Fibroblast of lung (primary cell): ENCODE results near the gene CREB3.

Source experiments
- EZH2 ChIP-seq: IDR thresholded peaks from 2 replicates; pipeline ENCODE4 v1.5.1; 2012; ENCODE audit warnings: low read length, control low read depth, mild to moderate bottlenecking; ENCODE audit errors: missing control alignments
- TF ChIP-seq, protein P1 (sequence below), 2 donors: IDR thresholded peaks in 1 of 2; conservative IDR thresholded peaks in 1 of 2; 1 replicate in 1 of 2; 2 replicates in 1 of 2; pipeline ENCODE4 v1.5.1; 2011 to 2012; ENCODE audit warnings: low read length in 2 of 2, control low read depth in 1 of 2, inconsistent platforms in 1 of 2, low read depth in 1 of 2, mild to moderate bottlenecking in 1 of 2

DNA sequence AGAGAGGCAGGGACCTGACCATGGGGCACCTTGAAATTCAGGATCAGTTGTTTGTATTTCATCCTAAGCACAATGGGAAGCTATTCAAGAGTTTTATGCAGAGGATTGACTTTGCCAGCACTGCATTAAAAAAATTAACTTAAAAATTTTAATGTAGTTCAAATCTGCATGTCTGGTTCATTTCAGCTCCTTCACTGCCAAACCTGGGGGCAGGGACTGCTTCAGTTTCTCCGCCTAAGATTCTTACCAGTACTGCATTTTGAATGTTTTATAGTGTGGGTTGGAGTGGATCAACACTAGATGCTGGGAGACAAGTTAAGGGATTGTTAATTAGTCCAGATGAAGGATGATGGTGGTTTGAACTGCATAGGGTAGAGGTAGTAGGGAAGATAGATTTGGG is 37.3 kb downstream of the CREB3 start:
- TF ChIP-seq, protein P1, sequence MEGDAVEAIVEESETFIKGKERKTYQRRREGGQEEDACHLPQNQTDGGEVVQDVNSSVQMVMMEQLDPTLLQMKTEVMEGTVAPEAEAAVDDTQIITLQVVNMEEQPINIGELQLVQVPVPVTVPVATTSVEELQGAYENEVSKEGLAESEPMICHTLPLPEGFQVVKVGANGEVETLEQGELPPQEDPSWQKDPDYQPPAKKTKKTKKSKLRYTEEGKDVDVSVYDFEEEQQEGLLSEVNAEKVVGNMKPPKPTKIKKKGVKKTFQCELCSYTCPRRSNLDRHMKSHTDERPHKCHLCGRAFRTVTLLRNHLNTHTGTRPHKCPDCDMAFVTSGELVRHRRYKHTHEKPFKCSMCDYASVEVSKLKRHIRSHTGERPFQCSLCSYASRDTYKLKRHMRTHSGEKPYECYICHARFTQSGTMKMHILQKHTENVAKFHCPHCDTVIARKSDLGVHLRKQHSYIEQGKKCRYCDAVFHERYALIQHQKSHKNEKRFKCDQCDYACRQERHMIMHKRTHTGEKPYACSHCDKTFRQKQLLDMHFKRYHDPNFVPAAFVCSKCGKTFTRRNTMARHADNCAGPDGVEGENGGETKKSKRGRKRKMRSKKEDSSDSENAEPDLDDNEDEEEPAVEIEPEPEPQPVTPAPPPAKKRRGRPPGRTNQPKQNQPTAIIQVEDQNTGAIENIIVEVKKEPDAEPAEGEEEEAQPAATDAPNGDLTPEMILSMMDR (conservative IDR thresholded peaks at IDR 0.05 in 1 of 2, IDR thresholded peaks at IDR 0.05 in 1 of 2; ENCODE audit: low read depth in 1 of 2, low read length in 2 of 2), result no peak
- TF ChIP-seq EZH2, result no peak
